ENCODE measurements around the gene SH3YL1.

The SH3YL1 gene

DNA sequence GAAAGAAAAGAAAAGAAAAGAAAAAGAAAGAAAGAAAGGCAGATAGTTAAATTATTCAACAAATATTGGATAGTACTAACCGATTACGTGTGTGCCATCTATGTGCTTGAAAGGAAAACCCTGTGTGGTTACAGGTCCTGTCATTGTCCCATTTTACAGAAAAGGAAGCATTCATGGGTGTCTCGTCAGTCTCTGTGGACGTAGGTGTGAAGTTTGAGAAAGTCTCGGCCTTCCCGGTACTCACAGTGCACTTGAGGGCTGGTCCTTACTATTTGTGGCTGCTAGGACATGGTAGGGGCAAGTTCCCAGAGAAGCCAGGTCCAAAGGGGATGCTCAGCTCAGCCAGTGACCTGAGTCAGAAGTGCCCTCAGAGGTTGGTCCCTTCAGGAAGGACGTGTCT, 19.3 kb downstream of the SH3YL1 start:
- H3K9ac ChIP-seq (ENCODE audit: low read depth, low read length): no peak overlapping the region
- H3K27ac ChIP-seq (ENCODE audit: low read length): no peak overlapping the region
- no peaks in the 10 kb centered on the region for H3K4me1 ChIP-seq (ENCODE audit: insufficient read depth, low read length)
- no peak overlapping the region for H3K4me2 ChIP-seq (ENCODE audit: insufficient read depth, low read length)
- H3K4me3 ChIP-seq (ENCODE audit: low read depth in 1 of 2, low read length in 2 of 2): no peak overlapping the region
- ATAC-seq (ENCODE audit: insufficient read depth, low read depth): no peak
- TF ChIP-seq EZH2 (IDR thresholded peaks at IDR 0.05; ENCODE audit: borderline replicate concordance, low read depth, low read length, severe bottlenecking) (no peak), CTCF (IDR thresholded peaks at IDR 0.05; ENCODE audit: borderline replicate concordance, extremely low read depth, low read length, poor library complexity, severe bottlenecking) (no peak)
- H3K36me3 ChIP-seq (ENCODE audit: insufficient read depth, low read length): peaks cover 23% of the 10 kb centered on the region
- peaks cover 8% of the 10 kb centered on the region for H3K9me3 ChIP-seq (ENCODE audit: insufficient read depth, low read length, severe bottlenecking)
- H4K20me1 ChIP-seq (ENCODE audit: insufficient read depth, low read length): no peaks in the 10 kb centered on the region
- H2AFZ ChIP-seq (ENCODE audit: low read depth, low read length): no peak overlapping the region
- no peak for DNase-seq
- H3K27me3 ChIP-seq (ENCODE audit: insufficient read depth, low read length, poor library complexity): no peaks in the 10 kb centered on the region
- H3K79me2 ChIP-seq (ENCODE audit: insufficient read depth, low read length): no peaks in the 10 kb centered on the region

DNA sequence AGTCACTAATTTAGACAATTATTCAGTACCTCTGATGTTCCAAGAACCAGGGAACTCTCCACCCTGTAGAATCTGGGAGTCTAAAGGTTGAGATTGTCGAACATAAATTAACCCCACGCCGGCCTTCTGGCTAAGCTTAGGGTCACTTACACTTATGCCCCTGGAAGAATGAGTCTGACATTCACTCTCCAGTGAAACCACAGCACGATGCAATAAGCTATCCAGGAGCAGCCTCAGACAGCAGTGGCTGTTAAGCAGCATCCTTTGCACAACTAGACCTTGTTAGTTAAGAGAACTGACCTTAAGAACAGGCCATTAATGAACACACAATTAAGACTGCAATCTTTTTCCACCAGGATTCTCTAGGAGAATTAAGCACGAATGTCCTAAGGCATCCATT, 25.0 kb downstream of the SH3YL1 start:
- peaks cover 8% of the 10 kb centered on the region for H3K9me3 ChIP-seq (ENCODE audit: insufficient read depth, low read length, severe bottlenecking)
- no peaks in the 10 kb centered on the region for H3K4me1 ChIP-seq (ENCODE audit: insufficient read depth, low read length)
- no peak overlapping the region for H3K4me2 ChIP-seq (ENCODE audit: insufficient read depth, low read length)
- H3K27me3 ChIP-seq (ENCODE audit: insufficient read depth, low read length, poor library complexity): no peaks in the 10 kb centered on the region
- TF ChIP-seq EZH2 (IDR thresholded peaks at IDR 0.05; ENCODE audit: borderline replicate concordance, low read depth, low read length, severe bottlenecking): no peak
- TF ChIP-seq CTCF (IDR thresholded peaks at IDR 0.05; ENCODE audit: borderline replicate concordance, extremely low read depth, low read length, poor library complexity, severe bottlenecking): no peak
- no peak overlapping the region for H3K27ac ChIP-seq (ENCODE audit: low read length)
- no peak overlapping the region for H3K9ac ChIP-seq (ENCODE audit: low read depth, low read length)
- no peak for DNase-seq
- no peaks in the 10 kb centered on the region for H3K79me2 ChIP-seq (ENCODE audit: insufficient read depth, low read length)
- H4K20me1 ChIP-seq (ENCODE audit: insufficient read depth, low read length): no peaks in the 10 kb centered on the region
- no peak overlapping the region for H2AFZ ChIP-seq (ENCODE audit: low read depth, low read length)
- H3K4me3 ChIP-seq (ENCODE audit: low read depth in 1 of 2, low read length in 2 of 2): no peak overlapping the region
- ATAC-seq (ENCODE audit: insufficient read depth, low read depth): no peak
- peaks cover 14% of the 10 kb centered on the region; the same call in 1 of the 2 replicates for H3K36me3 ChIP-seq (ENCODE audit: insufficient read depth, low read length)

- no peak overlapping the region for H3K4me3 ChIP-seq (ENCODE audit: low read depth in 1 of 2, low read length in 2 of 2)
- TF ChIP-seq EZH2 (IDR thresholded peaks at IDR 0.05; ENCODE audit: borderline replicate concordance, low read depth, low read length, severe bottlenecking): no peak
- TF ChIP-seq CTCF (IDR thresholded peaks at IDR 0.05; ENCODE audit: borderline replicate concordance, extremely low read depth, low read length, poor library complexity, severe bottlenecking): no peak
- no peak overlapping the region for H3K9ac ChIP-seq (ENCODE audit: low read depth, low read length)
- no peak overlapping the region for H3K4me2 ChIP-seq (ENCODE audit: insufficient read depth, low read length)
- no peaks in the 10 kb centered on the region for H3K79me2 ChIP-seq (ENCODE audit: insufficient read depth, low read length)
- H2AFZ ChIP-seq (ENCODE audit: low read depth, low read length): no peak overlapping the region
- DNase-seq (no peak), ATAC-seq (ENCODE audit: insufficient read depth, low read depth) (no peak)
- H3K27me3 ChIP-seq (ENCODE audit: insufficient read depth, low read length, poor library complexity): no peaks in the 10 kb centered on the region
- H3K27ac ChIP-seq (ENCODE audit: low read length): no peak overlapping the region
- no peaks in the 10 kb centered on the region for H4K20me1 ChIP-seq (ENCODE audit: insufficient read depth, low read length)
- peaks cover 10% of the 10 kb centered on the region; the same call in 1 of the 2 replicates for H3K36me3 ChIP-seq (ENCODE audit: insufficient read depth, low read length)
- peaks cover 8% of the 10 kb centered on the region for H3K9me3 ChIP-seq (ENCODE audit: insufficient read depth, low read length, severe bottlenecking)
- H3K4me1 ChIP-seq (ENCODE audit: insufficient read depth, low read length): no peaks in the 10 kb centered on the region
Observed at GRCh38 chr2:238431-238830, 25.4 kb downstream of the SH3YL1 start.

DNA sequence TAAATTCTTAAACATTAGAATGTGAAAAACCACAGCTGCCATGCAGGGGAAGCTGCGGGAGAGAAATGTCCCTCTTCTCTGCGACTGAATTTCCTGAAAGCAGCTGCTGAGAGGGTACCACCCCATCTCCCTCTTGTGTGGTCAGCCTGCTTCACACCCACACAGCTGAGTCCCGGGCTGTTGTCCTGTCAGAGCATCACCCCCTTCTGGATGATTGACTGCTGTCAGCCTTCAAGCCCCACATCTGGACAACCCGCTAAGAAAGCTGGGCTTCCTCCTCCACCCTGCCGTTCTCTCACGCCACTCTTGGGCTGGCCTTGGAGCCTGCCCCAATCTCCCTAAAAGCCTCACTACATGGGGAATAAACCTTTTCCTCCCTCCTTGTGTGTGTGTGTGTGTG, 26.0 kb downstream of the SH3YL1 start:
- no peak overlapping the region for H3K4me2 ChIP-seq (ENCODE audit: insufficient read depth, low read length)
- H3K36me3 ChIP-seq (ENCODE audit: insufficient read depth, low read length): peaks cover 6% of the 10 kb centered on the region; the same call in 1 of the 2 replicates
- peaks cover 7% of the 10 kb centered on the region for H3K9me3 ChIP-seq (ENCODE audit: insufficient read depth, low read length, severe bottlenecking)
- H3K79me2 ChIP-seq (ENCODE audit: insufficient read depth, low read length): no peaks in the 10 kb centered on the region
- no peak overlapping the region for H3K4me3 ChIP-seq (ENCODE audit: low read depth in 1 of 2, low read length in 2 of 2)
- no peaks in the 10 kb centered on the region for H3K27me3 ChIP-seq (ENCODE audit: insufficient read depth, low read length, poor library complexity)
- no peak overlapping the region for H3K9ac ChIP-seq (ENCODE audit: low read depth, low read length)
- ATAC-seq (ENCODE audit: insufficient read depth, low read depth): no peak
- no peaks in the 10 kb centered on the region for H3K4me1 ChIP-seq (ENCODE audit: insufficient read depth, low read length)
- no peak for DNase-seq
- no peak overlapping the region for H3K27ac ChIP-seq (ENCODE audit: low read length)
- no peak for TF ChIP-seq EZH2 (IDR thresholded peaks at IDR 0.05; ENCODE audit: borderline replicate concordance, low read depth, low read length, severe bottlenecking)
- no peak for TF ChIP-seq CTCF (IDR thresholded peaks at IDR 0.05; ENCODE audit: borderline replicate concordance, extremely low read depth, low read length, poor library complexity, severe bottlenecking)
- no peak overlapping the region for H2AFZ ChIP-seq (ENCODE audit: low read depth, low read length)
- no peaks in the 10 kb centered on the region for H4K20me1 ChIP-seq (ENCODE audit: insufficient read depth, low read length)
